Liver (tissue), 9 donors: ENCODE measurements around the gene DIDO1. TPM values are rescaled to one million over a fixed set of nuclear protein-coding genes. Genes with fewer than 3 reads are reported as not detected.

Experiments
- DNase-seq: peaks from one replicate; pipeline ENCODE4 v3.0.0-alpha.2; 2017; ENCODE audit warnings: low spot score
- H3K27ac ChIP-seq, 2 donors: one replicate each; pipeline ENCODE4 v1.7.0; 2013; ENCODE audit warnings: inconsistent platforms in 2 of 2, low read length in 2 of 2, control low read depth in 1 of 2, low read depth in 1 of 2, mild to moderate bottlenecking in 1 of 2
- H3K27me3 ChIP-seq, 4 donors: one replicate each; pipeline versions ENCODE4 v1.6.1 to v1.7.0; 2013; ENCODE audit warnings: low read length in 3 of 4, inconsistent platforms in 1 of 4, mild to moderate bottlenecking in 1 of 4, moderate library complexity in 1 of 4; ENCODE audit not compliant: control insufficient read depth in 4 of 4, insufficient read depth in 4 of 4
- H3K36me3 ChIP-seq, 4 donors: one replicate each; pipeline versions ENCODE4 v1.6.1 to v1.7.0; 2013; ENCODE audit warnings: low read length in 3 of 4, mild to moderate bottlenecking in 3 of 4, low read depth in 1 of 4, moderate library complexity in 1 of 4; ENCODE audit not compliant: control insufficient read depth in 4 of 4, insufficient read depth in 3 of 4
- H3K4me1 ChIP-seq, 4 donors: one replicate each; pipeline versions ENCODE4 v1.6.1 to v1.7.0; 2013; ENCODE audit warnings: low read length in 3 of 4, mild to moderate bottlenecking in 3 of 4, moderate library complexity in 1 of 4; ENCODE audit not compliant: control insufficient read depth in 4 of 4, insufficient read depth in 4 of 4
- H3K4me3 ChIP-seq, 3 donors: one replicate each; pipeline versions ENCODE4 v1.6.1 to v1.7.0; 2013; ENCODE audit warnings: low read length in 3 of 3, control low read depth in 1 of 3, low read depth in 1 of 3, mild to moderate bottlenecking in 1 of 3
- H3K9ac ChIP-seq, 2 donors: one replicate each; pipeline ENCODE4 v1.7.0; 2013; ENCODE audit warnings: low read length in 2 of 2, mild to moderate bottlenecking in 2 of 2, moderate library complexity in 2 of 2, control low read depth in 1 of 2, low read depth in 1 of 2
- H3K9me3 ChIP-seq, 4 donors: one replicate each; pipeline versions ENCODE4 v1.6.1 to v1.7.0; 2013; ENCODE audit warnings: low read length in 3 of 4; ENCODE audit not compliant: control insufficient read depth in 4 of 4
- ATF3 ChIP-seq: IDR thresholded peaks from 2 replicates; pipeline ENCODE4 v1.6.1; 2016; ENCODE audit warnings: antibody characterized with exemption
- EGR1 ChIP-seq, 2 donors: IDR thresholded peaks; 2 replicates each; pipeline ENCODE4 v1.6.1; 2016 to 2018; ENCODE audit warnings: antibody characterized with exemption in 2 of 2, low read depth in 2 of 2
- FOXA1 ChIP-seq: IDR thresholded peaks from 2 replicates; pipeline ENCODE4 v1.6.1; 2016; ENCODE audit warnings: antibody characterized with exemption
- FOXA2 ChIP-seq: IDR thresholded peaks from 2 replicates; pipeline ENCODE4 v1.6.1; 2016; ENCODE audit warnings: antibody characterized with exemption
- GABPA ChIP-seq, 2 donors: IDR thresholded peaks in 1 of 2; conservative IDR thresholded peaks in 1 of 2; 2 replicates each; pipeline ENCODE4 v1.6.1; 2016; ENCODE audit warnings: antibody characterized with exemption in 2 of 2, mild to moderate bottlenecking in 1 of 2, moderate library complexity in 1 of 2
- HNF4A ChIP-seq, 2 donors: conservative IDR thresholded peaks; 2 replicates each; pipeline ENCODE4 v1.6.1; 2016; ENCODE audit warnings: antibody characterized with exemption in 2 of 2, mild to moderate bottlenecking in 2 of 2
- HNF4G ChIP-seq: IDR thresholded peaks from 2 replicates; pipeline ENCODE4 v1.6.1; 2016; ENCODE audit warnings: antibody characterized with exemption
- JUND ChIP-seq, 2 donors: IDR thresholded peaks; 2 replicates each; pipeline ENCODE4 v1.6.1; 2016; ENCODE audit warnings: antibody characterized with exemption in 2 of 2
- MAX ChIP-seq: IDR thresholded peaks from 2 replicates; pipeline ENCODE4 v1.6.1; 2016; ENCODE audit warnings: antibody characterized with exemption
- NR2F2 ChIP-seq: IDR thresholded peaks from 2 replicates; pipeline ENCODE4 v1.6.1; 2016; ENCODE audit warnings: antibody characterized with exemption
- RAD21 ChIP-seq, 2 donors: IDR thresholded peaks; 2 replicates each; pipeline ENCODE4 v1.6.1; 2016; ENCODE audit warnings: antibody characterized with exemption in 2 of 2, mild to moderate bottlenecking in 2 of 2
- REST ChIP-seq: IDR thresholded peaks from 2 replicates; pipeline ENCODE4 v1.6.1; 2016; ENCODE audit warnings: antibody characterized with exemption, mild to moderate bottlenecking
- SP1 ChIP-seq: IDR thresholded peaks from 2 replicates; pipeline ENCODE4 v1.6.1; 2018; ENCODE audit warnings: antibody characterized with exemption, mild to moderate bottlenecking
- TAF1 ChIP-seq: conservative IDR thresholded peaks from 2 replicates; pipeline ENCODE4 v1.6.1; 2016; ENCODE audit warnings: antibody characterized with exemption, mild to moderate bottlenecking
- YY1 ChIP-seq: IDR thresholded peaks from 2 replicates; pipeline ENCODE4 v1.6.1; 2016; ENCODE audit warnings: antibody characterized with exemption, mild to moderate bottlenecking
- ZBTB33 ChIP-seq: IDR thresholded peaks from 2 replicates; pipeline ENCODE4 v1.6.1; 2016; ENCODE audit warnings: antibody characterized with exemption
- WGBS: extraction: QIAGEN DNeasy Blood & Tissue Kit; methylation state at CpG from one replicate; pipeline ENCODE4 v1.1.7; 2013; 5-methylcytosine and 5-hydroxymethylcytosine counted together
- polyA plus RNA-seq, 2 donors: library from polyadenylated mRNA; stranded (reverse) in 1 of 2; unstranded in 1 of 2; fragments of 200-250 nt in 1 of 2; fragments of >200 nt in 1 of 2; fragmentation: Nextera tagmentation in 1 of 2; extraction: Ambion mirVana in 1 of 2; gene quantifications; one replicate each; pipeline versions ENCODE4 v1.2.1 to v1.2.3, GENCODE V29; 2013 to 2015
- total RNA-seq, 2 donors: library from RNA; depleted of rRNA; stranded (reverse); fragments of >200 nt; gene quantifications; one replicate each; pipeline ENCODE4 v1.2.3, GENCODE V29; 2014
- TF ChIP-seq, protein P1 (sequence below): fragments of 150-350 bp; IDR thresholded peaks from 2 replicates; pipeline ENCODE4 v1.5.1; 2017; ENCODE audit warnings: improper control_type of control experiment, low read depth, low read length; ENCODE audit not compliant: missing input control
- donor health status: healthy.
- donor health status: healthy.
- donor health status: healthy.
- donor health status: healthy.
- donor health status: healthy.

The DIDO1 gene
- total and polyA plus RNA-seq, 4 donors = 10.1 to 43.1 (median 17.4) TPM

GRCh38 chr20:62918831-62919230 is 7.5 kb downstream of the DIDO1 start:
- 74% methylated on average over 6 of the region's 6 CpGs for WGBS
- Histone ChIP-seq H3K36me3 (peaks cover 0 to 3% (median 0%) of the 10 kb centered on the region in 4 donors), H3K27ac (no peak overlapping the region), H3K4me3 (no peak overlapping the region), H3K9ac (no peak overlapping the region), H3K9me3 (no peaks in the 10 kb centered on the region), H3K4me1 (peaks cover 28 to 74% (median 73%) of the 10 kb centered on the region in 4 donors), H3K27me3 (no peaks in the 10 kb centered on the region)
- TF ChIP-seq JUND (IDR thresholded peaks at IDR 0.05) (no peak), REST (no peak), HNF4A (conservative IDR thresholded peaks at IDR 0.05) (no peak), EGR1 (IDR thresholded peaks at IDR 0.05; ENCODE audit: low read depth in 2 of 2) (no peak), NR2F2 (no peak), TAF1 (no peak), YY1 (no peak), ATF3 (no peak), ZBTB33 (no peak)
- DNase-seq = no peak

DNA sequence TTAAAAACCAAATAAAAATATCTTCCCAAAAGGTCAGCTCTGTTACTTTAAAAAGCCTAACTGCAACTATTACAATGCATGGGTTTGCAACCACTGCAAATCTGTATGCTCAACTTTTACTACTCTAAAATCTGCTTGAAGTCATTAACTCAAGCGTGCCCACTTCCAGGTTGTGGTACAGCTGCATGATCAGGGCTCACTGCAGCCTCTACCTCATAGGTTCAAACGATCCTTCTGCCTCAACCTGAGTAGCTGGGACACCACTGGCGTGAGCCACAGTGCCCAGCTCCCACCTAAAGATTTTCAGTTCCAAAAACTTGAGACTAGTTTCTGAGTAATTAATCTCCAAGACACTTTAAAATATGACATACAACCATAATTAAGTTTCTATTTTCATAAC is 8.2 kb downstream of the DIDO1 start:
- Histone ChIP-seq H3K27ac (no peak overlapping the region), H3K27me3 (no peaks in the 10 kb centered on the region), H3K4me1 (peaks cover 26 to 79% (median 69%) of the 10 kb centered on the region in 4 donors), H3K9ac (no peak overlapping the region), H3K4me3 (no peak overlapping the region), H3K9me3 (no peaks in the 10 kb centered on the region), H3K36me3 (peaks cover 0 to 9% (median 1%) of the 10 kb centered on the region in 4 donors)
- DNase-seq = no peak
- TF ChIP-seq FOXA2 = no peak
- TF ChIP-seq FOXA1 = no peak
- TF ChIP-seq MAX = no peak
- TF ChIP-seq NR2F2 = no peak
- TF ChIP-seq SP1 = no peak
- TF ChIP-seq RAD21 (IDR thresholded peaks at IDR 0.05) = no peak
- TF ChIP-seq, protein P1, sequence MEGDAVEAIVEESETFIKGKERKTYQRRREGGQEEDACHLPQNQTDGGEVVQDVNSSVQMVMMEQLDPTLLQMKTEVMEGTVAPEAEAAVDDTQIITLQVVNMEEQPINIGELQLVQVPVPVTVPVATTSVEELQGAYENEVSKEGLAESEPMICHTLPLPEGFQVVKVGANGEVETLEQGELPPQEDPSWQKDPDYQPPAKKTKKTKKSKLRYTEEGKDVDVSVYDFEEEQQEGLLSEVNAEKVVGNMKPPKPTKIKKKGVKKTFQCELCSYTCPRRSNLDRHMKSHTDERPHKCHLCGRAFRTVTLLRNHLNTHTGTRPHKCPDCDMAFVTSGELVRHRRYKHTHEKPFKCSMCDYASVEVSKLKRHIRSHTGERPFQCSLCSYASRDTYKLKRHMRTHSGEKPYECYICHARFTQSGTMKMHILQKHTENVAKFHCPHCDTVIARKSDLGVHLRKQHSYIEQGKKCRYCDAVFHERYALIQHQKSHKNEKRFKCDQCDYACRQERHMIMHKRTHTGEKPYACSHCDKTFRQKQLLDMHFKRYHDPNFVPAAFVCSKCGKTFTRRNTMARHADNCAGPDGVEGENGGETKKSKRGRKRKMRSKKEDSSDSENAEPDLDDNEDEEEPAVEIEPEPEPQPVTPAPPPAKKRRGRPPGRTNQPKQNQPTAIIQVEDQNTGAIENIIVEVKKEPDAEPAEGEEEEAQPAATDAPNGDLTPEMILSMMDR = no peak
- TF ChIP-seq REST = no peak
- no peak for TF ChIP-seq GABPA (IDR thresholded peaks at IDR 0.05 in 1 of 2, conservative IDR thresholded peaks at IDR 0.05 in 1 of 2)
- TF ChIP-seq HNF4G = no peak
- no peak for TF ChIP-seq TAF1
- WGBS = 61% methylated on average over 3 of the region's 3 CpGs
